GM04503 (cell line): Measurements from ENCODE around the gene IGF1.

Experiments used
- DNase-seq: peaks from one replicate; pipeline ENCODE4 v3.0.0-alpha.2; 2012; ENCODE audit warnings: low read depth

The IGF1 gene

DNA sequence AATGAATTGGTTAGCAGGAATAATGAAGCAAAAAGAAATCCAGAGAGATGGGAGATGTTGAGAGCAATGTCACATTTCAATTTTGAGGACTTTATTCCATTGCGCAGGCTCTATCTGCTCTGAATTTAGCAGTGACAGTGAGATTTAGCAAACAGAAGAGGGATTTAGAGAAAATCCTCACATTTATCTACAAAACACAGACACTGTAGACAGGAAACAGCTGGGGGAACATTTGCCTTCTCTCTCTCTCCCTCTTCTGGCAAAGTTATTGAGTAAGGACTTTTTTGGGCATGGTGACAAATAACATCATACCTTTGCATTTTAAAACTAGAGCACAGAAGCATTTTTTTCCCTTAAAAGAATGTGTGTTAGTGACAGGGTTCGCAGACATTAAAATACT, at the start of gene IGF1:
Gene IGF1, minus strand, starts transcription at position 158 of the 400 bp plus-strand sequence. CDS start 182 bp downstream, outside the sequence.
- no peak for DNase-seq

- no peak for DNase-seq
Measured at GRCh38 chr12:102528111-102528510, 47.7 kb upstream of the IGF1 start.

- DNase-seq: no peak
Measured at GRCh38 chr12:102527171-102527720, 46.9 kb upstream of the IGF1 start.

- no peak for DNase-seq
Measured at GRCh38 chr12:102526656-102527055, 46.3 kb upstream of the IGF1 start.

DNA sequence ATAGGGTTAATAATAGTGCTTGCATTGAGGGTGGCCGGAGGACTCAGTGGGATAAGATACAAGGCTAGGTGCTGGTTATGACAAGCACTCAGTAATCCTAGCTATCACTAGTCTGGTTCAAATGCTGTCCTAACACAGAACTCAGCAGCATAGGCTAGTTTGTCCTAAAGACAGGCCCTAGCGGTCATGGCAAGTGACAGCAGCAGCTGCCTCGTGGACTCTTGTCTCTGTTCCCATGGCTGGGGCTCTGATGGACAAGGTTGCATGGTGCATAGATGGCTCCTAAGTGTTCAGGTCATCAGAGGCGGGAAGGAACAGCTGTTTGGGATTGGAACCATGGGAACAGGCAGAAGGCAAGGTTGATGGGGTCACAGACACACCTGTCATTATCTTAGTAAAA, 42.4 kb upstream of the IGF1 start:
- DNase-seq: no peak

GRCh38 chr12:102521662-102522277, 41.4 kb upstream of the IGF1 start:
- no peak for DNase-seq

- no peak for DNase-seq
Measured at GRCh38 chr12:102518871-102519270, 38.5 kb upstream of the IGF1 start.

DNA sequence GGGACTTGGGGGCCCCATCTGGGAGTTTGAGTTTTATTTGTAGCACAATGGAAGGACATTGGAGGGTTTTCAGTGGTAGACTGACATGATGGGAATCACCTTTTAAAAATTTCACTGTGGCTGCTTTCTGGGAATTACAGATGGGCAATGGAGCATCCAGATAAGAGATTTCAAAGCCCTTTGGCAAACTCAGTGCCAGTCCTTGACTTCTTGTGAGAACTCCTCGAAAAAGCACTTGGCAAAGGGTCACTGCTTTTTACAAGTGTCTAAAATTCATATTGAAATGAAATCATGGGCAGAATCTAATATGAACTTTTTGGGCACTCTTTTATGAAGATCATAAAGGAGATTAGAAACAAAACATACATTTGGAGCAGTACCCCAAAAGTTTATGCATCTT, 34.3 kb upstream of the IGF1 start:
- DNase-seq: no peak

- no peak for DNase-seq
Measured at GRCh38 chr12:102513739-102514138, 33.4 kb upstream of the IGF1 start.

DNA sequence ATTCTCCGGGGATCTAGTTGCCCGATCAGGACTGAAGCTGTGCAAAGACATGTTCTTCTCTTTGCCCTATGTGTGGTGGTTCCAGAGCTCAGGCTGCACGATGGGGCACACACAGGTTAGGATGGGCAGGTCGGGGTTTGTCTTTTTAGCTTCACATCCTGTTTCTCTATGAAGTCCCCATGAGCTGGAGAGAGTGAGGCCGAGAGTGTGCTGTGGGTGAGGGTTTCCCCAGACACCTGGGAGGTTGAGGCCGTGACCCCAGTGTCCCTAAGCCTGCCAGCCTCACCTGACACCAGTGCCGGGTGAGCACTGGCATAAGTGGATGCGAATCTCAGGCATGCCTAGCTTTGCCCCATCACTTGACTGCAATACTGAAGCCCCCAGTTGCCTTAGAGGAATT, 32.9 kb upstream of the IGF1 start:
- no peak for DNase-seq

DNA sequence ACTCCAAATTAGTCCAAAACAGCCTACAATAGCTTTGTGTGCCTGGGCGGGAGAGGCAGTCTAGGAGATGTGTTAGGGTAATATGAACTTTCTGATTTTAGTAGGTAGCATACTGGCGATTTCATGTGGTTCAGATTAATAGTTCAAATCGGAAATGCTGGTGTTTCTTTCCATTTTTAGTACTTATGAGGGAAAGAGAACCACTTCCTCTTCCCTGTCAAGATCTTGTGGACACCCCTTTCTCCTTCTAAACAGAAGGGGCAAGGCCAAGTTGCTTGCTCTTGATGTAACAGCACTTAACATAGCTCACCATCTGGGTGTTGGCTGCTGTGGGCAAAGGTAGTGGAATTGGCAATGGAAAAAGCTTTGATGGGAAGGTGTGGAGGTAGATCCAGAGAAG, 32.2 kb upstream of the IGF1 start:
- no peak for DNase-seq

GRCh38 chr12:102511575-102511974, 31.2 kb upstream of the IGF1 start:
- no peak for DNase-seq

GRCh38 chr12:102510463-102510862, 30.1 kb upstream of the IGF1 start:
- DNase-seq: no peak

GRCh38 chr12:102510031-102510430, 29.7 kb upstream of the IGF1 start:
- no peak for DNase-seq

DNA sequence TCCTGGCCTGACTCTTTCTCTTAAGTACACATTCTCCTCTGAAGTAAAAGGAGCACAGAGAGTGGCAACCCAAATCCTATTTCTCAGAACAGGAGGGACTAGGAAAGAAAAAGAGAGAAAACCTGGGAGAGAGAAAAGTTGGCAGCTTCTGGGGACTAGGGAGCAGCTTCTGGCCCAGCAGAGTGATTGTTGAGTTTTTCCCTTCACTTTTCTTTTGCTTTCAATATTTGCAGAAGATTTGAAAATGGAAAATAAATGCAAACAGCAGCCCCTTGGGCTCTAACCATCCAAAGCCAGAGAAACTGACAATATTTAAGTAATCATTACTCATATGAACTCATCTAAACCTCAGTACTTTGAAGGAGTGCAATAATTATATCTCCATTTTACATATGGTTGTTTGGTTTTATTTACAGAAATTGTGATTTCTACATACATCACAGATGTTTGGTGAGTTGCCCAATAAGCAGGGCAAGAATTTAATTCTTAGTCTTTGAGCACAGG, 28.8 kb upstream of the IGF1 start:
- no peak for DNase-seq

DNA sequence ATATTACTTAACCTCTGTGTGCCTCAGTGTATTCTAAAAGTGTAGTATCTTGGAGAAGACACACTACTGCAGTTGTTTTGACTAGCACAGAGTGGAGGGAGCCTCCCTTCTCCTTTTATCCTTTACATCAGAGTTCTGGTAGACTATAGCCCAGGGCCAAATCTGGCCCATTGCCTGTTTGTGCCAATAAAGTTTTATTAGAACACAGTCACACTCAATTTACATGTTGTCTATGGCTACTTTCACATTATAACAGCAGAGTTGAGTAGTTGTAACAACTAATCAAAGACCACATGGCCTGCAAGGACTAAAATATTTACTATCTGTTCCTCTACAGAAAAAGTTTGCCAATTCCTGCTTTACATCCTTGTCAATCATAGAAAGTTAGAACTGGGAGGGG, 27.7 kb upstream of the IGF1 start:
- DNase-seq: no peak

DNA sequence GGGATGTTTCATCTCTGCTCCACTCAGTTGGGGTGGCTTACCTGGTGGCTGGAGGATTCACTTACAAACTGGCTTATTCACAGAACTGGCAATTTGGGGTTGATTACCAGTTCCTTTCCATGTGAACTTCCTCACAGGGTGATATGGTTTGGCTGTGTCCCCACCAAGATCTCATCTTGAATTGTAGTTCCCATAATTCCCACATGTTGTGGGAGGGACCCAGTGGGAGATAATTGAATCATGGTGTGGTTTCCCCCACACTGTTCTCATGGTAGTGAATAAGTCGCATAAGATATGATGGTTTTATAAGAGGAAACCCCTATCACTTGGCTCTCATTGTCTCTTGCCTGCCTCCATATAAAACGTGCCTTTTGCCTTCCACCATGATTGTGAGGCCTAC, 26.9 kb upstream of the IGF1 start:
- DNase-seq: no peak

DNA sequence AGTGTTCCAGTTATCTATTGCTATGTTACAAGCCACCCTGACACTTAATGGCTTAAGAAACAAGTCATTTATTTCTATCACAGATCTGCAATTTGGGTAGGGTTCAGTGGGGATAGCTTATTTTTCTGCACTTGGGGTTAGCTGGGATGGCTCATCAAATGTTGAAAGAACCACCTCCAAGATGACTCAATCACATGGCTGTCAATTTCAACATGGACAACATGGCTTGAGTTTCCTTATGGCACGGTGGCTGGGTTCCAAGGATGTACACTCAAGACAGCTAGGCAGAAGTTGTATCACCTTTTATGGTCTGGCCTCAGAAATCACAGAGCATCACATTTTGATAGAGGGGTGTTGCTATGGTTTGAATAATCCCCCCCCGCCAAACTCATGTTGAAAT, 24.5 kb upstream of the IGF1 start:
- DNase-seq: no peak

GRCh38 chr12:102504280-102504679, 23.9 kb upstream of the IGF1 start:
- no peak for DNase-seq

DNA sequence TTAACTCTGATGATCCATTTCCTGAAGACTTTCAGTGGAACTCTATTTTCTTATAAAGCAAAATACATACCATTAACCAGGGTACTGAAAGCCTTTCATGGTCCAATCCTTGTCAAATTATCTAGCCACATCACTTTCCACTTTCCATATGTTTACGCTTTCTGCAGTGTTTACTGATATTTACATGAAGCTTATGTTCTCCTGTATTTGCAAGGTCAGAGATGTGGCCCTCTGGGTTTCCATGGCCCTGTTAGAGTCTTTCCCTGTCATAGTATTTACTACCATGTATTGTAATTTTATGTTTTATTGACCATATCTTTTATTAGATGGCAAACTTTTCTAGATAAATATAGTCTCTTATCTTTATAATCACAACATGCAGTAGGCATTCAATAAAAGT, 23.5 kb upstream of the IGF1 start:
- DNase-seq: no peak

- DNase-seq: no peak
Measured at GRCh38 chr12:102503056-102503681, 22.8 kb upstream of the IGF1 start.

- DNase-seq: no peak
Measured at GRCh38 chr12:102501773-102502172, 21.4 kb upstream of the IGF1 start.

DNA sequence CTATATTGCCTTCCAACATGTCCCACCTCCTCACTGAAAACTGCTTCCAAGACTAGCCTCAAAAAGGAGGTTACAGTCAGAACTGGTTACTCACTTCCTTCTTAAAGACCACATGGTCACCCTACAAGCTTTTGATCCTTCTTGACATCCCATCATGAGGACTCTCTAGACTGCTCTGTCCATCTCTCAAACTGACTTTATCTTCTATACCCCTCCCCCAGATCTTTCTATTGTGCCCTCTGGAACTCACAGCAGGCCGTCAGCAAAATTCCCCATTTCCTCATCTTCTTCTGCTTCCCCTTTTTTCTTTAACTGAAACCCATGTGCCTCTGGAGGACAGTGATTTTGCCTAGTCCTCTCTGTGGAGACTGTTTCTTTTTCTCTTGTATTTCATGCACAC, 18.1 kb upstream of the IGF1 start:
- no peak for DNase-seq

DNA sequence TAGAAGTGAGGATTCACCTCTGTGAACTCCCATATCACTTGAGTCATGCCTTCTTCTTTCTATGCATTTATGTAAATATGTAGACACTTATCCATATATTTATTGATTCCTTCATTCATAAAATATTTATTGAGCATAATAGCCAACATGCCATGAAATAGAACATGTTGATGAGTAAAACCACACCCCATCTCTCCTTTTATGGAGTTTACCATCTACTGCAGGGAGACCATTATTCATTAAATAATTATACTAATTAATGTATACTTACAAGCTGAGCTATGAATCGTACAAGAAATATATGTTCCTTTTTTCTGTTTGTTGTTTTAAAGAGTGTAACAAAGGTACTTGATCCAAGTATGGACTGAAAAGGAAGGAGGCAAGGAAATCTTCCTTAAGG, 17.4 kb upstream of the IGF1 start:
- DNase-seq: no peak
